GM12873 (cell line): Measurements from ENCODE around the gene WDR86.

Experiments used
- TF ChIP-seq, protein P1 (sequence below): IDR thresholded peaks from 2 replicates; pipeline ENCODE4 v1.5.1; 2012; ENCODE audit warnings: low read depth, mild to moderate bottlenecking, moderate library complexity, low read length, control low read depth; ENCODE audit not compliant: insufficient read depth; ENCODE audit errors: missing control alignments

The WDR86 gene

DNA sequence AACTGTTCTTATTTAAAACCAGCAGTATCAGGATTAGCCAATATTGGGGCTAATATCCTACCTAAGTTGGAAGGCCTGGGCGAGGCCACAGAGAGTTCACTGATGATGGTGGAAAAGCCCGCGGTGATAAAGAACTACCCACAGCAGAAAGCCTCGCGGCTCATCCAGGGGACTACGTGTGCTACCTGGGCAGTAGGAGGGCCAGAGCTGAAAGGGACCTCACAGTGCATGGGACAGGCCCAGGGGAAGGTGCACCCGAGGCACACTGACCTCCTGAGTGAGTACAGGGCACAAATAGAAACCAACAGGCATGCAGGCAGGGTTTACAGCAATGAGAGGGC lies 1.4 kb downstream of the WDR86 start:
- TF ChIP-seq, protein P1, sequence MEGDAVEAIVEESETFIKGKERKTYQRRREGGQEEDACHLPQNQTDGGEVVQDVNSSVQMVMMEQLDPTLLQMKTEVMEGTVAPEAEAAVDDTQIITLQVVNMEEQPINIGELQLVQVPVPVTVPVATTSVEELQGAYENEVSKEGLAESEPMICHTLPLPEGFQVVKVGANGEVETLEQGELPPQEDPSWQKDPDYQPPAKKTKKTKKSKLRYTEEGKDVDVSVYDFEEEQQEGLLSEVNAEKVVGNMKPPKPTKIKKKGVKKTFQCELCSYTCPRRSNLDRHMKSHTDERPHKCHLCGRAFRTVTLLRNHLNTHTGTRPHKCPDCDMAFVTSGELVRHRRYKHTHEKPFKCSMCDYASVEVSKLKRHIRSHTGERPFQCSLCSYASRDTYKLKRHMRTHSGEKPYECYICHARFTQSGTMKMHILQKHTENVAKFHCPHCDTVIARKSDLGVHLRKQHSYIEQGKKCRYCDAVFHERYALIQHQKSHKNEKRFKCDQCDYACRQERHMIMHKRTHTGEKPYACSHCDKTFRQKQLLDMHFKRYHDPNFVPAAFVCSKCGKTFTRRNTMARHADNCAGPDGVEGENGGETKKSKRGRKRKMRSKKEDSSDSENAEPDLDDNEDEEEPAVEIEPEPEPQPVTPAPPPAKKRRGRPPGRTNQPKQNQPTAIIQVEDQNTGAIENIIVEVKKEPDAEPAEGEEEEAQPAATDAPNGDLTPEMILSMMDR = no peak

DNA sequence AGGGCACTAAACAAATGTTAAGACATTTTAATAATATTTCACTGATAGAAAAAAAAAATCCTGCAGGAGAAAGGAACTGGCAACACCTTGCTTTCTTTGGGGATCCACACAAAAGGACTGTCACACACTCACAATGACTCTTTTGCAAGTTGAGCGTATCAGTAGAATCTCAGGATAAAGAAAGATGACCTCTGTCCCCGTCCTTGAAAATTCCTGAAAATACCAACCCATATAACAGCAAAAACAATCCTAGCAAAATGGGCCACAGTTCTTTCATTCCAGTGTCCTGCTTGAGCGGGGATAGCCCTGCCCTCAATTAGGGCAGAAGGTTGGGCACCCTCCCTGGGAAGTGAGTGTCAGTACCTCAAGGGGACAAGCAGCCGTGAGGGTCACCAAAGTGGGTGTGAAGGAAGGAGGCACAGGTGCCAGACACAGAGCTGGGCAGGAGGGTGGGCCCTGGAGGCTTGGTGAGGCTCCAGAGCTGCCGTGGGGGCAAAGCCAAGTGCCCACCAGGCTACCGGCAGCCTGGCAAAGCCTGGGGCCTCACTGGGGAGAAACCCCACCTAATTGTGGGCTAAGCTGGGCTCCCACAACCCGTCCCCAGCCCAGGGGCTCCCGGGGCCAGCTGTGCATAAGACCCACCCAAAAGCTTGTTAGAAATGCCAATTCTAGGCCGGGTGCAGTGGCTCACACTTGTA lies 2.8 kb downstream of the WDR86 start:
- TF ChIP-seq, protein P1 = no peak

DNA sequence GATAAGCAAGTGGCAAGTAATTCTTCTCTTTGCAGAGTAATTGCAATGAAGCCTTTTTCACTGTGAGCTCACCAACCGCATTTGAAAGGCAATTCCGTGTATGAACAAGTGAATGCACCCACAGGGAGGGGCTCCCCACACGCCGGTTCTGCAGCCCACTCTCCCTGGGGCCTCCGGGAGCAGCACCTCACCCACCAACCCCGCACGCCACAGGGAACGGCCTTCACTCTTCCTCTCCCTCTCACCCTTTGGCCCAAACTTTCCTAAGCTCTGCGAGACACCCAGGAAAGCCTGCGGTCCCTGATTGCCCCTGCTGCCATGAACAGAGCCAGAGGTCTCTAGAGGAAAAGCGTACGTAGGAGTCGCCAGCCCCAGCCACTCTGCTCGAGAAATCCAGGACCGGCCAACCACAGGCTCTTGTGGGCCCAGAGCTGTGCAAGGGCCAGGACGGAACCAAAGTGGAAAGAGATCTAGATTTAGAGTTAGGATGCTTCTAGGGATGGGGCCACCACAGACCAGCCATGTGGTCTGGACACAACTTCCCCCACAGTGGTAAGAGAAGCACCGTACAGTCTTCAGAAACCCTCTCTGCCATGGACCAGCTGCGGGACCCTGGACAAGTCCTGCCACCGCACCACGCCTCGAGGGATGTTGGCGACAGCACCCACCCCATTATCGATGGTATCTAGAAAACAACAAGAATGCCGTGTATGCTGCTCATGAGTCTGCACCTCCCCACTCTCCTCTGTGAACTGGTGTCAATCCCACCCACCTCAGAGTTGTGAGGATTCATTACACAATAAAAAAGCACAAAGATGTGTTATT lies 3.6 kb downstream of the WDR86 start:
- TF ChIP-seq, protein P1 = no peak

DNA sequence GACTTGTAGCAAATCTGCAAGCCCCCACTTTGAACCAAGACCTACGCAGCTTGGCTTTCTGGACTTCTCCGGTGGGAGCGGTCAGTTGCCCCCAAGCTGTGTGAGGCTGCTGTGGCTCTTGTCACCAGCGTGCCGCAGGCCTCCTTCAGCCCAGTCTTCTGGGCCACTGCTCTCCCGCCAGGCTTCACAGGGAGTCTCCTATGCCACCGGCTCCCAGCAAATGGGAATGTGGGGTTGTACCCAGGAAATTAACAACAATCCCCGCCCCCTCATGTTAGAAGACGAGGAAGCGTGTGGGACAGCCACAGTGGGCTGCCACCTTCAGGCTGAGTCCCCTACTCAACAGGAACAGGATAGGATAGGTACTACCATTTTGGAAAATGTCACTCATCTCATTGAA lies 4.2 kb downstream of the WDR86 start:
- TF ChIP-seq, protein P1 = no peak

DNA sequence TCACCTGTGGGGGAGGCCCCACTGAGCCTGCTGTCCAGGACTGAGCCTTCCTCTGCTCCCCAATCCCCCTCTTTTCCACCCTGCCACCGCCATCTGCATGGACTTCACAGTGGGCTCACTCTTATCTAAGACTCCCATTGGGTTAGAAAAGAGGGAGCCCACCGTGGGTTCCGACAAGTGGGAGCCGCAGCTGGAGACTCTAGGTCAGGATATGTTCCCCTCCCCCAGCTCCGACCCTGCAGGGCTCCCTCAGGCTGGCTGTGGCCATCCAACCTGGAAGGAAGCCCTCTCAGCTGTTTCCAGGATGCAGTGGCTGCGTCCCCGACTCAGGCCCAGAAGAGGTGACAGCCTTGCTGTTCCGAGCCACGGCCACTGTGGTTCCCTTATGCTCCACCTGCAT lies 4.8 kb downstream of the WDR86 start:
- TF ChIP-seq, protein P1 = no peak

DNA sequence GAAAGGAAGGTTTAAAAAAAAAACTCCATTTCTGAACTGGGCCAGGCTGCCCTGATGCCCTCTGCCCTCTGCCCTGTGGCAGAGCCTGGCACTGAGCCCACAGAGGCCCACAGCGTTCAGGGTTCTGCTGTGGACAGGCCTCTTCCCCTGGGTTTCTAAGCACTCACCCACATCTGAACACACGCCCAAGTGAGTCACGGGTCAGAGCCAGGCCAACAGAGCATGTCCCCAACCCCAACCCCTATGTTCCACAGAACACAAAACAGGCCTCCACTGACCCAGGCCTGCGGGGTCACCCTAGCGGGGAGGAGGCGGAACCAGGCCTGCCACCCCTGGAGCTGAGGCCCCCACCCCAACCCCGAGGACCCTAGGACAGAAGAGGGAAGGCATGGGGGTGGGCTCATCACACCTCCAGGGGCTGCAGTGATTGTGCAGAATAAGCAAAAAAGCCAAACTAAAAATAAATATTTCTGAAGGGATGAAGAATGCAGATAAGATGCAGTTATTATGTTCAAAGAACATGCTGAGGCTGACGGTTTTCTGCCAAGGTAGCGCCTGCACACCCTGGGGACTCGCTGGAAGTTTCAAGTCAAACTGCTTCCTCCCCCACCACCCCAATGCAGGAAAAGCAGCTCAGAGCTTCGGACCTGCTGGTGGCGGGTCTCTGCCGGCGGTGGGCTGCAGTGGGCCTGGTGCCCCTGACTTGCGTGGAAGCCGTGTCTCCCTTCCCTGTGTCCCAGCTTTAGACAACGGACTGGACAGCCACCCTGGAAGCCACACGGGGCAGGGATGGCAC lies 5.4 kb downstream of the WDR86 start:
- TF ChIP-seq, protein P1 = no peak

DNA sequence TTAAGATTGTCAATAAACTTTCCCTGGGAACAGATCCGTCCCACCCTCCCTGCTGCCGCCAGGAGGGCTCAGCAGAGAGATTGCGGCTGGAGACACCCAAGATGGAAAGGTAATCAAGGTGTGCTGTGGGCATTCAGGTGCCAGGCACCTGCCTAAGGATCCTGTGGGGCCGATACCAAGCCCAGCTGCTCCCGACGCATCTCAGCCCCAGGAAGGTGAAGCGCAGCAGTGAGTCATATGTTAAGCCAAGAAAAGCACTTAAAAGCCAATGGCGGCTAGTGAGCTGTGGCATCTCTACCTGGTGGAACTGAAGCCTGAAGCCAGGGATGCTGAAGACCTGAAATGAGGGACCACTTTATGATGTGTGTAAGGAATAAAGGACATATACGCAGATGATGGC lies 6.1 kb downstream of the WDR86 start:
- TF ChIP-seq, protein P1 = no peak
